Stimulated activated CD8-positive, alpha-beta memory T cell treated with anti-CD3 and anti-CD28 coated beads, Interleukin-4, amount 100 ng/mL, for 48 hours (primary cell): ENCODE measurements around the gene KCNJ16.

Experiments used
- DNase-seq: peaks from one replicate; pipeline ENCODE4 v3.0.0-alpha.2; 2020

The KCNJ16 gene

GRCh38 chr17:70132505-70132904 is 57.5 kb downstream of the KCNJ16 start:
- no peak for DNase-seq

- no peak for DNase-seq
Measured at GRCh38 chr17:70134042-70134441, 59.0 kb downstream of the KCNJ16 start.

GRCh38 chr17:70134777-70135176 is 59.8 kb downstream of the KCNJ16 start:
- no peak for DNase-seq

GRCh38 chr17:70136131-70136530 is 61.1 kb downstream of the KCNJ16 start:
- no peak for DNase-seq

- peak; percentile 38 for DNase-seq
Measured at GRCh38 chr17:70137451-70138230, 62.6 kb downstream of the KCNJ16 start.

- DNase-seq, result no peak
Measured at GRCh38 chr17:70138291-70138865, 63.4 kb downstream of the KCNJ16 start.

DNA sequence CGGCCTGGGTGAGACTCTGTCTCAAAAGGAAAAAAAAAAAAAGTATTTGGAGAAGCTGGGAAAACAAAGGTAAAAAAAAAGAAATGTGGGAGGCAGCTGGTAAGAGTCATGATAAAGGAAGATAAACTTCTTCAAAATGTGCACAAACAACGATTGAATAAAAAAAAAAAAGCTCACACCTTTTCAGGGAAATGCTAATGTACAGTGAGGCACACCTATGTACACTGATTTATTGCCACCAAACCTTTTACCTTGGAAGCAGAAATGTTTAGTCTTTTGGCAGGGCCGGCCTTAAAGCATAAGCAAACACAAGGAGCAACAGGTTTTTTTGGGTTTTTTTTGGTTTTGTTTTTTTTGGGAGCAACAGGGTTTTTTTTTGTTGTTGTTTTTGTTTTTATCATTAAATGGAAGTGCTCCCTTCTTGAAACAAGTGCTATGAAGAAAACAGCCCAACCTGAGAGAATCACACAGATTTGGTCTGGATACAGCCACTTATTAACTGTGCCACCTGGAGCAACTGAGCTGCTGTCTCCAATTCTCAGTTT is 64.5 kb downstream of the KCNJ16 start:
- no peak for DNase-seq

DNA sequence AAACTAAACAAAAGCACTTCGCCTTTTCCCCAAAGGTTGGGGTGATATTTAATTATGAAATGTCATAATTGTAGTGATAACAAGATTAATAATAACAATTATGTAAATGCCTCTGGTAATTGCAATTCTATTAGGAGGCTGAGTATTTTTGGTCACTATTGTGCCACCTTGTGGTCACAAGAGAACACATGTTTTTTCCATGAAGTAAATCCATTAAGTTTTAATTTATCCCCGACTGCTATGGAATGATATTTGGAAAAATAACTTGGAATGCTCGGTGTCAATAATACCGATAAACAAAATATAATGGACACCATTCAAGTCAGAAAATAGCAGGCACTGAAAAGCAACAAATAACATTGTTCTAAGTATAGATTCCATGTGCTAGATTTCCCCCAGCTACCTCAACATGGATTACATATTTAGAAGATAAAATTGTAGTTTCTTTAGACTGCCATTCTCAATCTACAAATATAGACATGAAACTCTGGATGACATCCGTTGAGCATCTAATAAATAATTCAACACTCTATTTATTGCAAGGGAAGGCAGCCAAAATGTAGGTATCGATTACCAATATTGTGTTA is 69.3 kb downstream of the KCNJ16 start:
- DNase-seq, result no peak

DNA sequence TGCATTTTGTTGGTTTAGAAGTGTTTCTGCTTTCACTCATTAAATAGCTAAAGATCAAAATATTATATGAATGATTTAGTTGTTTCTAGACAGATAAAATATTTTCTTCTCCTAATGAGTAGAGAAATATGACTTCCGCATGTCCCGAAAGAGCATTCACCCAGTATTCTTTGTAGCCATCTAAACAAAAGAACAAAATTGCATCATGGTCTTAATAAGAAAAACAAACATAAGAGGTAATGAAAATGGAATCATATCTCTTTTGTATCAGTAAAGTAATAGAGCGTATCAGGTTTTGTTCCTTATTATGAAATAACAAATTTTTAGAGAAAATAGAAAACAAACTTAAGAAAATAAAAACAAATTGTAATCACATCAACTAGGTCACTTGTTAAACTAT is 78.2 kb downstream of the KCNJ16 start:
- no peak for DNase-seq

DNA sequence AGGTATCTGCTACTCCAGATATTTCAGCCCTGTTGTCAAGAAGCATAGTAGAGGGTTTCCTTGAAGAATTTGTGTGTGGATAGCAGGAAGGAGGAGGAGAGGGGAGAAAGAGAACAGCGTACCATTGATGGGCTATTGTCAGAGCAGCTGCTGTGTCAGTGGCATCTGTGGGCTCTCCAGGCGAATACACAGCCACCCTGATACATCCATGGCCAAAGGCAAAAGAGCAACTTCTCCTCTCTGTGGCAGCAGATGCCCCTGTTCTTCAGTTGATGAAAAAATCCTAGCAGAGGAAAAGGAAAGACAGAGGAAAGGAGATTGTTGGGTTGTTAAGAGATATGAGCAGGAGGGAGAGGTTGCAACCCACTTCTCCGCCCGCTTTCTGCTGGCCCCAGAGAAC is 82.1 kb downstream of the KCNJ16 start:
- DNase-seq, result no peak

GRCh38 chr17:70158180-70158579 is 83.2 kb downstream of the KCNJ16 start:
- no peak for DNase-seq

GRCh38 chr17:70158591-70158990 is 83.6 kb downstream of the KCNJ16 start:
- DNase-seq, result no peak

DNA sequence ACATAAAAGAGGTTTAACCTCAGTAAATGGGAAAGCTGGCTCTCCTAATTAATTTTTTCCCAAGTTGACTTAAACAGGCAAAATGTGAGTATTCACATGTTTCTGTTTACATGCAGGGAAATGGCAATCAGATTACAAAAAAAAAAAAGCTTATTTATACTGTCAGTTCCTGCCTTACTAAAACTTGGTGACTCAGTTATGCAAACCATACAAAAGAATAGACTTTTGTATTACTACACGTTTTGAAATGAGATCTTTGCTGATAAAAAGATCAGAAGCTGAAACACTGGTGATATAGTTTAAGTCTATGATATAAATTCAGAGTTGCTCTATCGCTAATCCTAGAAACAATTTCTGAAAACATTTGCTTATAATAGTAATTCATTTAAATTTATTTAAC is 85.0 kb downstream of the KCNJ16 start:
- DNase-seq, result no peak

- DNase-seq, result no peak
Measured at GRCh38 chr17:70161519-70161918, 86.5 kb downstream of the KCNJ16 start.

DNA sequence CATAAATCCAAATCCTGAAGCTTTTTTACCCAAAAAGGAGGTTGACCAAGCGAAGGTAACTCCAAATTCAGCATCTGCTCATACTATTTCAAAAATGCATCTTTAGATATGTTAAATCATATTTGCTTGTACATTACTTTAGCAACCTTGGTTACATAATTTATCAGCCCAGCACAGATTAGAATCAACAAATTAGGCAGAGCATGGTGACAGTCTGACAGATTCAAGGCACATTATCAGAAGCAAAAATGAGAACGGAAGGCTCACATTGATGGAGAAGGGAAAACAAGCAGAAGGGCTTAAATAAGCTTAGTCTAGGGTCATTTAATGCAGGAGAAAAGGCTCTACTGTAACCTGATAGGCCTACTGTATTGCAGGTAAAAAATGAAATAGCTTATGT is 90.4 kb downstream of the KCNJ16 start:
- DNase-seq, result no peak

DNA sequence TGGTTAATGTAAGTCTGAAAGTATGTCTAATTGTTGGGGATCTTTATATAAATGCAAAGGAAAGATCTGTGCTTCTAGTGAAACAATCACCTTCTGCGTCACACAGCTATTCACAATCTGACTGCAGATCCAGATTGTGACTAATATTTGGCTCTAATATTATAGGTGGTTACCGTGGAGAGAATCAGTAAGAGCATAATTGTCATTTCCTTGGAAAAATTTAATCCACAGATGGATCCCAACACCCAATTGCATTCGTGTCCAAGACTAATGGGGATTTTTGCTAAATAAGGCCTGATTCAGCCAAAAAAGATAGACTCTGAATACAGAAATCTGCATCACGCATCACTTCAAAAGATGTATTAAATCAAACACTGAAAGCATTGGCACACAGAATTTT is 91.6 kb downstream of the KCNJ16 start:
- DNase-seq, result no peak

DNA sequence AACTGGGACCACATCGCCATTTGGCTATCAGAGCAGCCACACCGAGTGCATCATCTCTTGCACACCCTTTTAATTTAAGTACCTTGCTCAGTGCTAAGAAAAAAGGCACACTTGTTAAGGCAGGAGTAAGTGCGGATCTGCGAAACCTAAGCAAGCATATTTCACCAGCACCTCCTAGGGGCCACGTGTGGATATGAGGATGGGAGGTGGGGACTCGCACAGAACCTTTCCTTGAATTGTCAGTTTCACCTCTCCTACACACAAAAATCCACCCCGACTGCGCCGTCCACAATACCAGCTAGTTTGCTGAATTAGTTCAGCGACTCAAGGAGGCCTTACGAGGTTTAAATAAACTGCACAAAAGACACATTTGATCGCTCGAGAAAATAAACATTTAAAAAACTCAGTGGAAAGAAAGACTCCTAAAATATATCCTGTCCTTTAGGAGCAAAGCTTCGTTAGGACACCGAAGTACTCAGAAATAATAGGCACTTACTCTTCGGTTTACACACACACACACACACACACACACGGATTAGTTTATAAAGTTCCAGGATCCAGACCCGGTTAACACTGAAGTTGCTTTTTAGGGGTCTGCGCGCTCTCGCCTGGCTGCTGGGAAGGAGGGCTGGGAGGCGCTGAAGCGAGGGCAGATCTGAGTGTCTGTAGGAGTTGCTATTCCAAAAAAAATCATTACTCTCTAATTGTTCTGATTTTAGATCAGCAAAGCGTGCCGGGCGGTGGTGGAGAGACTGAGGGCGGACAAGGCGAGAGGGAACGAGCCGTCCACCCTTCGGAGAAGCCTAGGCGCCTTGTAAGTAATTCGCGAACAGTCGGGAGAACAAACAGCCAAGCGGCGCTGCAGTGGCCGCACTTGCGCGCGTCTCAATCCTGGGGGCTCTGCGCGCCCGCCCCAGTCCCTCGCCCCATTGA is 93.3 kb downstream of the KCNJ16 start:
- DNase-seq, result peak; percentile 39

DNA sequence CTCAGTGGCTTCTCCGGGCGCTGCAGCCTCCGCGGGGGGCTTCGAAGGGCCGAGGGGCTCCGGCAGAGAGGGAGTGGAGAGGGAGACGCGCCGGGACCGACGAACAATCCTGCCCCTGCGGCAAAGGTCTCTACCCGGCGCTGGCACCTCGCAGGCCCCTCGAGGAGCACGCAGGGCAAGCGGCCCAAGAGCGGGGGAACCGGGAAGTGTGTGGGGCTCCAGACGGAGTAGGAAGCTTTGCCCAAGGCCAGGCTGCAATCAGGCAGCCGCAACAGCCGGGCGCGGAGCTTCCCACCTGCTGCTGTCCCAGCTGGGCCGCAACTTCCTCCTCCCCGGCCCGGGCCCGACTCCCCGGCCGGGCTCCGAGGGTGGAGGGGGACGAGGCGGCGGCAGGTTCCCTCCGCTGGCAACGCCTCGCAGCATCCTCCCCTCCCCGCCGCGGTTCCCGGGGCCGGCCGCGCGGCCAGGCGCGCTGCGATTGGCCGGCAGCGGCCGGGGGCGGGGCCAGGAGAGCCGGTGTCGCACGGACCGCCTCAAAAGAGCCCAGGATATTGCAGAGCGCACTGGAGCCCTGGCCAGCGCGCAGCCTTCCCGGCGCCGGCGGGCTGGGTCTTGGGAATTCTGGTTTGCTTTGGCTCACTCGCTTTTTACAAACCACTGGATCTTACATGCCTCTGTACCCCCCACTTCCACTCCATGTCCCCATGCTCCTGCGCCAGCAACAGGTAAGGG is 94.1 kb downstream of the KCNJ16 start, which contains the start of gene KCNJ2:
KCNJ2 (plus strand) TSS at position 556 of the 732 bp plus-strand sequence. CDS start 5,508 bp downstream, outside the sequence.
- DNase-seq, result peak; percentile 74

DNA sequence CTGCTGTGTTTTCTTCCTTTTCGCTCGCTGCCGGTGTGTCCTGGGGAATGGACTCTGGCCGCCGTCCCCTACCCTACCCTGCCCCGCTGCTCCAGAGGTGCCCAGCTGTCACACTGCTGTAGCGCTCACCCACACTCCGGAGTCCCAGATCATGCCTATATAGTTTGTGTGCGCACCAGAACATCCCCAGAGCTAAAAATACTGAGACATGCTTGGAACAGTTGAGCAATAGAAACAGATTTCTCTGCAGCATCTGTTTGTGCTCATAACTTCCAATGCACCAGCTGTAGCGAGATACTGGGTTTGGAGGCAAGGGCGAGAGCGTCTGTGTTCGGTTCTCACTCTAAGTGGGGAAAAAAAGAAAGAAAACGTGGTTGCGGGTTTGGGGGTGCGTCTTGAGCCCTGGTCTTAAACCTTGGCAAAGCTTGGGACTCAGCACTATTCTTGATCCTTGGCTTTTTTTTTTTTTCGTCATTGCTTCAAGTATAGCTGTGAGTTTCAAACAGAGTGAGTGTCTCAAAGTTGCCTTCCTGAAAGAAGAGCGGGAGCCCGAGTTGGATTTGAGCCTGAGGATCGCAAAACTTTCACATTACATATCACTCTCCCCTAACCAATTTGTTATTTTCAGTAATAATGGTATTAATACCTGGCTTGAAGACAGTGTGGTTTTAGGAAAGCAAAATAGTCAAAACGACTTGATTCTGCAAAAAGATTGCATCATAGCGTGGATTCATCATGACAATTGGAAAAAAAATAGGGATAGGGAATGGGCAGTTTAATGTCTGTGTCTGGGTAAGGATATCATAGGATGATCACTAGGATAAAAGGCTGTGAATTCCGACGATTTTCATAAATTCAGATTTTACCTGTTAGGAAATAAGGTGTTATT is 94.9 kb downstream of the KCNJ16 start:
- DNase-seq, result no peak

GRCh38 chr17:70171159-70171558 is 96.1 kb downstream of the KCNJ16 start:
- no peak for DNase-seq

DNA sequence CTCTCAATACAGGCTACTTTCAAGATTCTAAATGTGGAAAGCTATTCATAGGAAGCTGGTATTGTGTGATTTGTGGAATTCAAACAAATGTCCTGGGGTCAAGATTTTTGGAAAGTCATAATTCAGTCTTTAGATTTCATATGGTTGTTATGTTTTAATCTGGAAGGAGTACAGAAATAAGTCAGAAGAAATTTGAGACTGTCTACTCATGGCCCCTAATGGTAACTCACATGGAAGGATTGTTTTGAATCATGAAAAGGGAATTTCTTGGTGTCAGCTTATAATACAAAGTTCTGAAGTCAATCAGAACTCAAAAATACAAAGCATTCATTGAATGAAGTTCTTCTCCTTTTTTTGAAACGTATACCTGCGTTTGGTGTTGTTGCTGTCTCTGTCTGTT is 97.4 kb downstream of the KCNJ16 start:
- DNase-seq, result no peak
